ENCODE data around the gene ADAP2. TPM values are rescaled to one million over a fixed set of nuclear protein-coding genes. Genes with fewer than 3 reads are reported as not detected.
"Not testable (repeated sequence)": the region's sequence is repeated elsewhere in the genome, so short reads cannot be mapped to it uniquely, and the experiment has no call there.

Gene ADAP2
- total and polyA plus RNA-seq, 10 of the 15 experiments (the other 5 are each of a cell fraction or from before 2014, with no cell fraction given), result 0.15 to 13.6 (median 6.8) TPM

DNA sequence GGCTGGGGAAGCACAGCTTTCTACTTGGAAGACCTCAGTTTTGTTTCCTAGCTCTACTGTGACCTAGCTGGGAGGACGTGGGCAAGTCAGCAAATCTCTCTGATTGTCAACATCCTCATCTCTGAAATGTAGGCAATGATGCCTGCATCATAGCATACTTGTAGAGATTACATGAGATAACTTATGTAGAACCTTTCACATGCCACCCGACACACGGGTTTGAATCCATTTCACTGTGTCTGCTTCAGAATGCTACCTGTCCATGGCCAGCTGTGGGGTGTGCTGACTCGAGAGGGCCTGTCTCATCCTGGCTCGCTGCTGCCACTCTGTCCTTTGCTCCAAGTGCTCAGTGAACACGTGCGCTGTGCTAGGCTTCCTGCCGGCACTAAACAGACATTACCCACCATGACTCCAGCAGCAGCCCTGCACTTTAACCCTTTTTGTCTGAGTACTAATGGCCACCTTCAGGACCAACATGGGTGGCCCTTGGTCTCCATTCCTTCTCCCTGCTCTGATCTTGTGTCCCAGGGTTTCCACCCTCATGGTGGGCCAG, 7.4 kb downstream of the ADAP2 start:
- FAIRE-seq (no peak), DNase-seq (ENCODE audit: low read depth, low spot score) (no peak), ATAC-seq (no peak)
- no peak overlapping the region for H3K27ac ChIP-seq (ENCODE audit: control insufficient read depth, insufficient read depth)
- no peak for TF ChIP-seq MEF2B (IDR thresholded peaks at IDR 0.05; ENCODE audit: partially characterized antibody, poor library complexity, severe bottlenecking)
- no peak for TF ChIP-seq SMARCA5 (IDR thresholded peaks at IDR 0.05)
- TF ChIP-seq BACH1 (IDR thresholded peaks at IDR 0.05; ENCODE audit: borderline replicate concordance), result no peak
- CTCF ChIA-PET, result interaction anchor here (1.3 kb wide), 1 partner anchor 14 kb away, joined by 3 read pairs; no protein-coding TSS in a partner anchor
- H3K36me3 ChIP-seq (ENCODE audit: control insufficient read depth in 2 of 2, insufficient read depth in 2 of 2, low read length in 1 of 2), result no peaks in the 10 kb centered on the region
- H3K9me3 ChIP-seq (replicated peaks; ENCODE audit: control insufficient read depth, insufficient read depth, low read length), result no peaks in the 10 kb centered on the region
- in situ Hi-C loops (cut with MboI), result no loop called here
- no peaks in the 10 kb centered on the region for H3K79me2 ChIP-seq (ENCODE audit: control insufficient read depth, insufficient read depth, low read length)
- H3K4me3 ChIP-seq, result no peak overlapping the region
- BruUV-seq (replicated peaks), result no TSS peak
- intact Hi-C loops (cut with micrococcal nuclease; ENCODE audit: unreplicated experiment), result no loop called here
- no peaks in the 10 kb centered on the region for H4K20me1 ChIP-seq (ENCODE audit: control insufficient read depth, insufficient read depth)
- H3K4me2 ChIP-seq (ENCODE audit: control insufficient read depth, insufficient read depth), result no peak overlapping the region
- H3K27me3 ChIP-seq (replicated peaks in 1 of 2; ENCODE audit: control insufficient read depth in 2 of 2, insufficient read depth in 2 of 2, low read length in 1 of 2), result no peaks in the 10 kb centered on the region; a peak in 1 of 4 replicates
- H2AFZ ChIP-seq (ENCODE audit: control insufficient read depth, low read depth, low read length), result no peak overlapping the region
- H3K9ac ChIP-seq (ENCODE audit: control insufficient read depth, insufficient read depth, low read length), result no peak overlapping the region
- SMC1A ChIA-PET (ENCODE audit: uncharacterized antibody, unreplicated experiment), result interaction anchor here (2.6 kb wide), 1 partner anchor 9 kb away, joined by 7 read pairs; no protein-coding TSS in a partner anchor
- H3K4me1 ChIP-seq (ENCODE audit: control insufficient read depth, insufficient read depth, low read length), result peaks cover 6% of the 10 kb centered on the region
- RAD21 ChIA-PET (ENCODE audit: unreplicated experiment), result no interaction called here
- POLR2A ChIA-PET, result no interaction called here
- WGBS (ENCODE audit: insufficient coverage, insufficient replicate concordance, low lambda C conversion rate, missing lambda C conversion rate), result 79% methylated on average over 8 of the region's 8 CpGs

DNA sequence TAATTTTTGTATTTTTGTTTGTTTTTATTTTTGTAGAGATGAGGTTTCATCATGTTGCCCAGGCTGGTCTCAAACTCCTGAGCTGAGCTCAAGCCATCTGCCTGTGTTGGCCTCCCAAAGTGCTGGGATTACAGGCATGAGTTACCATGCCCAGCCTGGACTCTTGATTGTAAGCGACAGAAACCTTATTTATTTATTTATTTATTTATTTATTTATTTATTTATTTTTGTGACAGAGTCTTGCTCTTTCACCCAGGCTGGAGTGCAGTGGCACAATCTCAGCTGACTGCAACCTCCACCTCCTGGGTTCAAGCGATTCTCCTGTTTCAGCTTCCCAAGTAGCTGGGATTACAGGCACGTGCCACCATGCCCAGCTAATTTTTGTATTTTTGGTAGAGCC, 8.1 kb downstream of the ADAP2 start:
- H3K4me2 ChIP-seq (ENCODE audit: control insufficient read depth, insufficient read depth); H3K4me1 ChIP-seq (ENCODE audit: control insufficient read depth, insufficient read depth, low read length); H3K36me3 ChIP-seq (ENCODE audit: control insufficient read depth in 2 of 2, insufficient read depth in 2 of 2, low read length in 1 of 2); ATAC-seq; H4K20me1 ChIP-seq (ENCODE audit: control insufficient read depth, insufficient read depth); RAD21 ChIA-PET (ENCODE audit: unreplicated experiment); in situ Hi-C loops (cut with MboI); DNase-seq (ENCODE audit: low read depth, low spot score); H3K9ac ChIP-seq (ENCODE audit: control insufficient read depth, insufficient read depth, low read length); H3K9me3 ChIP-seq (replicated peaks; ENCODE audit: control insufficient read depth, insufficient read depth, low read length); H3K4me3 ChIP-seq; H3K27ac ChIP-seq (ENCODE audit: control insufficient read depth, insufficient read depth); FAIRE-seq; POLR2A ChIA-PET; H3K27me3 ChIP-seq (replicated peaks in 1 of 2; ENCODE audit: control insufficient read depth in 2 of 2, insufficient read depth in 2 of 2, low read length in 1 of 2); H2AFZ ChIP-seq (ENCODE audit: control insufficient read depth, low read depth, low read length); BruUV-seq (replicated peaks); intact Hi-C loops (cut with micrococcal nuclease; ENCODE audit: unreplicated experiment); H3K79me2 ChIP-seq (ENCODE audit: control insufficient read depth, insufficient read depth, low read length): not testable (repeated sequence)
- SMC1A ChIA-PET (ENCODE audit: uncharacterized antibody, unreplicated experiment), result interaction anchor here (2.6 kb wide), 1 partner anchor 8 kb away, joined by 7 read pairs; no protein-coding TSS in a partner anchor
- 81% methylated on average over 3 of the region's 3 CpGs for WGBS (ENCODE audit: insufficient coverage, insufficient replicate concordance, low lambda C conversion rate, missing lambda C conversion rate)
- CTCF ChIA-PET, result interaction anchor here (1.1 kb wide), 1 partner anchor 287 kb away, joined by 3 read pairs; no protein-coding TSS in a partner anchor

All from GM12878 (cell line).